ENCODE results near the gene RFPL3.

RFPL3 gene

DNA sequence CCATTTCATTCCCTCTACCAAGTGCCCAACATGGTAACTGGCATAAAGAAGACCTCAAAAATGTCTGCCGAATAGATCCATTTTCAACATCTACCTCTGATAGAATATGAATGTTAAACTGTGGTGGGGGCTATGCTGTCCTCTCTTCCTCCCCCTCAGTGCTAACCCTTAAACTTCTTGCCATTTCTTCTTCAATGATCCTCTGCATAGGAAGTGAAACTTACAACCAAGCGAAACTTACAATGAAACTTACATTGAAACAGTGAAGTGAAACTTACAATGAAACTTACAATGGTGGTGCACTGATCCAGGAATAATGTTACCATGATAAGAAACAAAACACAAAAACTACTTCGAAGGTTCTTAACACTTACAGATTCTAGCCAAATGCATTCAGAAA, 49.6 kb downstream of the RFPL3 start:
- DNase-seq (ENCODE audit: low spot score): no peak
- in situ Hi-C loops (cut with MboI; ENCODE audit: low pct_unique_long_range_greater_than_20kb, low sequenced_read_pairs, unreplicated experiment): no loop called here
- TF ChIP-seq, protein P1, sequence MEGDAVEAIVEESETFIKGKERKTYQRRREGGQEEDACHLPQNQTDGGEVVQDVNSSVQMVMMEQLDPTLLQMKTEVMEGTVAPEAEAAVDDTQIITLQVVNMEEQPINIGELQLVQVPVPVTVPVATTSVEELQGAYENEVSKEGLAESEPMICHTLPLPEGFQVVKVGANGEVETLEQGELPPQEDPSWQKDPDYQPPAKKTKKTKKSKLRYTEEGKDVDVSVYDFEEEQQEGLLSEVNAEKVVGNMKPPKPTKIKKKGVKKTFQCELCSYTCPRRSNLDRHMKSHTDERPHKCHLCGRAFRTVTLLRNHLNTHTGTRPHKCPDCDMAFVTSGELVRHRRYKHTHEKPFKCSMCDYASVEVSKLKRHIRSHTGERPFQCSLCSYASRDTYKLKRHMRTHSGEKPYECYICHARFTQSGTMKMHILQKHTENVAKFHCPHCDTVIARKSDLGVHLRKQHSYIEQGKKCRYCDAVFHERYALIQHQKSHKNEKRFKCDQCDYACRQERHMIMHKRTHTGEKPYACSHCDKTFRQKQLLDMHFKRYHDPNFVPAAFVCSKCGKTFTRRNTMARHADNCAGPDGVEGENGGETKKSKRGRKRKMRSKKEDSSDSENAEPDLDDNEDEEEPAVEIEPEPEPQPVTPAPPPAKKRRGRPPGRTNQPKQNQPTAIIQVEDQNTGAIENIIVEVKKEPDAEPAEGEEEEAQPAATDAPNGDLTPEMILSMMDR (IDR thresholded peaks at IDR 0.05; ENCODE audit: extremely low read depth, insufficient read depth, missing control alignments): no peak

DNA sequence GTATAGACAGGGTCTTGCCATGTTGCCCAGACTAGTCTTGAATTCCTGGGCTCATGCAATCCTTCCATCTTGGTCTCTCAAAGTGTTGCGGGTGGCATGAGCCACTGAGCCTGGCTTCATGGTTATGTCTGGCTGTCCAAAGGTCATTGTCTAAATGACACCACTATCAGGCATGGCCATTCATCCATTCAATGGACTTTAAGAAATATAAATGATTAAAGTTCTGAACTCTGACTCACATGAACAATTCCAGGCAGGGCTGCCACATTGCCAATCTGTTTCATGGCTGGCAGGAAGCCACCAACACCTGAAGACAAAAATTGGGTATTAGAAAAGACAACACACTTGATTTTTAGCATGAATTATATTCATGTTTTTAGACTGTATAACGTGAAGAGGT, 50.3 kb downstream of the RFPL3 start:
- TF ChIP-seq, protein P1 (IDR thresholded peaks at IDR 0.05; ENCODE audit: extremely low read depth, insufficient read depth, missing control alignments): no peak
- in situ Hi-C loops (cut with MboI; ENCODE audit: low pct_unique_long_range_greater_than_20kb, low sequenced_read_pairs, unreplicated experiment): no loop called here
- no peak for DNase-seq (ENCODE audit: low spot score)

DNA sequence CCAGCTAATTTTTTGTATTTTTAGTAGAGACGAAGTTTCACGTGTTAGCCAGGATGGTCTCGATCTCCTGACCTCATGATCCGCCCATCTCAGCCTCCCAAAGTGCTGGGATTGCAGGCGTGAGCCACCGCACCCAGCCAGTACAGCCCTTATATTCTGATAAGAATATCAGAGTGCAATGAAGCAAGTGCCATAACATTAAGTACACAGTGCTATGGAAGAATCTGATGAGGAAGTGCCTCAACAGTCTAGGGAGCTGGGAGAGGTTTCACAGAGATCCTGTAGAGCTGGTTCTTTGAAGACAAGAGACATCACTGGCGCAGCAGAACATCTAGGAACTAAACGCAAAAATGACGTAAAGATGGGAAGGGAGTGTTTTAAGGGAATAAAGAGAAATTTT, 52.3 kb downstream of the RFPL3 start:
- in situ Hi-C loops (cut with MboI; ENCODE audit: low pct_unique_long_range_greater_than_20kb, low sequenced_read_pairs, unreplicated experiment): no loop called here
- no peak for DNase-seq (ENCODE audit: low spot score)
- TF ChIP-seq, protein P1 (IDR thresholded peaks at IDR 0.05; ENCODE audit: extremely low read depth, insufficient read depth, missing control alignments): no peak

DNA sequence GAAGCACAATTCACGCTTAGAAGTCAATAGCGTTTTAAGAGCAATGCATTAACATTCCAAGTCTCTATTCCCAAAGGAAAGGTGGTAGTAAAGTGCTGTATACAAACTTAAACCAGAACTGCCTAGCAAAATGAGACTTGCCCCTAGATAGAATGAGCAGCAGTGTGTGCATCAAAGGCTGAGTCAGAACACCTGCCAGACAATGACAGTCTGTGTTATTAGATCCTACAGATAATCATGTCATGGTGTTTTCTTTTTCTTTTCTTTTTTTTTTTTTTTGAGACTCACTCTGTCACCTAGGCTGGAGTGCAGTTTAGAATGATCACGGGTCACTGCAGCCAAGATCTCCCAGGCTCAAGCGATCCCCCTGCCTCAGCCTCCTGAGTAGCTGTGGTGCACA, 52.8 kb downstream of the RFPL3 start:
- no peak for DNase-seq (ENCODE audit: low spot score)
- in situ Hi-C loops (cut with MboI; ENCODE audit: low pct_unique_long_range_greater_than_20kb, low sequenced_read_pairs, unreplicated experiment): no loop called here
- TF ChIP-seq, protein P1 (IDR thresholded peaks at IDR 0.05; ENCODE audit: extremely low read depth, insufficient read depth, missing control alignments): no peak

All from GM13977 (cell line).